ENCODE results near the gene SLC38A11.
"Not testable (repeated sequence)": the region's sequence is repeated elsewhere in the genome, so short reads cannot be mapped to it uniquely, and the experiment has no call there.

SLC38A11 gene

GRCh38 chr2:164979113-164979512, 23.8 kb upstream of the SLC38A11 start:
- Mint-ChIP-seq H3K27ac (no peak overlapping the region), H3K36me3 (no peaks in the 10 kb centered on the region), H3K4me3 (no peak overlapping the region), H3K9me3 (no peaks in the 10 kb centered on the region), H3K4me1 (no peaks in the 10 kb centered on the region), H3K27me3 (no peaks in the 10 kb centered on the region)

DNA sequence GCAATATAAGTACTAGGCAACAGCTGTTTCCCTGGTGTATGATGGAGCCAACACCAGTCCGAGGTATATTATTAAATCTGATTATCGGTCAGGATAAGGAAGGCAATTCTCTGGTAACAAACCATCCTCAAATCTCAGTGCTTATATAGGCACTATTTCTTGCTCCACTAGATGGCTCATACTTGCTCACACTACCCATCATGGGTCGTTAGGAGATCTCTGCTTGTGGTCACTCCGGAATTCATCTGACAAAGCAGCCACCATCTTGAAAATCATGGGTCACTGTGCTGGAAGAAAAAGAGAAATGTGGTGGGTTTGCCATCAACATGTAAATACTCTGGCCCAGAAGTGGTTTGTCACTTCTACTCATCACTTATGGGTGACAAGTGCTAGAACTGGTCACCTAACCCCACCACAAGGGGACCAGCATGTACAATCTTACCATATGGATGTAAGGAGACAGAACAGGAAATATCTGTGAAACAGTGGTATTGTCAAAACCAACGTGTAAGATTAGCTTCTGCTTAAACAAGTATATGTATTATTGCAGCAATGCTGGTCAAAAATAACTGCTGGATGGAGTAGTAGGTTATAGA, 21.6 kb upstream of the SLC38A11 start:
- H3K4me1 Mint-ChIP-seq, H3K36me3 Mint-ChIP-seq, H3K27ac Mint-ChIP-seq, H3K4me3 Mint-ChIP-seq, H3K9me3 Mint-ChIP-seq, H3K27me3 Mint-ChIP-seq: not testable (repeated sequence)

DNA sequence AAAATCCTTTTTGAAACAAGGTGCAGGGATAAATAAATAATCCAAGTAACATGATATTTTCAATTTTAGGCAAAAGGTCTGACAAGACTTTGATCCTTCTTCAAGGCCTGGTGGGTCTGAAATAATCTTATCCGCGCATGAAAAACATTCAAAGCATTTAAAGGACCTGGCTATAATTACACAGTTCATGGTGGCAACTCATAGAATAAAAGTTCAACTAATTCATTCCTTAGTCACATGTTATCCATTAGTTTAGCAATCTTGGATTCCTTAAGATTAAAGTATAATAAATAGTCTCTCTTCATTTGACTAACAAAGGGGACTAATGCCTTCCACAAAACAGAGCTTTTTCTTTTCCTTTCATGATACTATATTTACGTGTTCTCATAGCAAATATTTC, 21.0 kb upstream of the SLC38A11 start:
- H3K4me3 Mint-ChIP-seq, result no peak overlapping the region
- no peaks in the 10 kb centered on the region for H3K27me3 Mint-ChIP-seq
- no peaks in the 10 kb centered on the region for H3K4me1 Mint-ChIP-seq
- no peaks in the 10 kb centered on the region for H3K9me3 Mint-ChIP-seq
- H3K27ac Mint-ChIP-seq, result no peak overlapping the region
- H3K36me3 Mint-ChIP-seq, result no peaks in the 10 kb centered on the region

GRCh38 chr2:164975891-164976290, 20.6 kb upstream of the SLC38A11 start:
- Mint-ChIP-seq H3K27ac (no peak overlapping the region), H3K27me3 (no peaks in the 10 kb centered on the region), H3K4me3 (no peak overlapping the region), H3K36me3 (no peaks in the 10 kb centered on the region), H3K9me3 (no peaks in the 10 kb centered on the region), H3K4me1 (no peaks in the 10 kb centered on the region)

DNA sequence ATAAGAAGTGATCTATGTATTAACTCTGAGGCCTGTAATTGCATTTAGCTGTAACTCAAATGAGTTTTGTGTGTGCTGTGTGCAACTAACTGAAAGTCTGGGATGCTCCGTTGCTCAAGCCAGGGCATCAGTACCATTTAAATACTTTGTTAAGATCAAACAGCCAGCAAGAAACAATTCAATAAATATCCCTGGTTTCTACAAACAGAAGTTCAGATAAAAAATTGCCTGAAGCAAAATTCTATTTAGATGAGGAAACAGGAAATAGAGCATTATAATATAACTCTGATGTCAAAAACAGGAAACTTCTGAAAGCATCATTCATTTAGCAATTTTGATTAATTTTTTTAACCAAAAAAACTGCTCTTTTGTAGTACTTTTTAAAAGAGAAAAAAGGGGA, 18.9 kb upstream of the SLC38A11 start:
- Mint-ChIP-seq H3K9me3 (no peaks in the 10 kb centered on the region), H3K4me3 (no peak overlapping the region), H3K36me3 (no peaks in the 10 kb centered on the region), H3K4me1 (no peaks in the 10 kb centered on the region), H3K27me3 (no peaks in the 10 kb centered on the region), H3K27ac (no peak overlapping the region)

DNA sequence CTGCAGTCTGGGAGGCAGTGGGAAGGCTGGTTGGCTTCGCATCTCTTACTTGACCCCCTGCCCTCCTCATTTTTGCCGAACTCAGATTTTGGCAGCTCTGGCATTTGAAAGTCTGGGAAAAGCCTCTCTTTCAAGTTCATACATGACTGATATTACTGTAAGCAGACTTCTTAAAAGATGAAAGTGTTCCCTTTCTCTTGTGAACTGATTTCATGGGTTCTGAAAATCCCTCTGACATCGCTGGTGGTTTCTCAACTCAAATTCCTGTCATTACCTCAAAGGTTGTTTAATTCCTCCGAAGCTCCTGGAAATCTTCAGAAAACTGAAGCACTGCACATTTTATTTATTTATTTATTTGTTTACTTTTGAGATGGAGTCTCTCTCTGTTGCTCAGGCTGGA, 16.9 kb upstream of the SLC38A11 start:
- H3K27ac Mint-ChIP-seq, result no peak overlapping the region
- H3K4me1 Mint-ChIP-seq, result no peaks in the 10 kb centered on the region
- no peaks in the 10 kb centered on the region for H3K27me3 Mint-ChIP-seq
- H3K9me3 Mint-ChIP-seq, result no peaks in the 10 kb centered on the region
- H3K36me3 Mint-ChIP-seq, result no peaks in the 10 kb centered on the region
- no peak overlapping the region for H3K4me3 Mint-ChIP-seq

DNA sequence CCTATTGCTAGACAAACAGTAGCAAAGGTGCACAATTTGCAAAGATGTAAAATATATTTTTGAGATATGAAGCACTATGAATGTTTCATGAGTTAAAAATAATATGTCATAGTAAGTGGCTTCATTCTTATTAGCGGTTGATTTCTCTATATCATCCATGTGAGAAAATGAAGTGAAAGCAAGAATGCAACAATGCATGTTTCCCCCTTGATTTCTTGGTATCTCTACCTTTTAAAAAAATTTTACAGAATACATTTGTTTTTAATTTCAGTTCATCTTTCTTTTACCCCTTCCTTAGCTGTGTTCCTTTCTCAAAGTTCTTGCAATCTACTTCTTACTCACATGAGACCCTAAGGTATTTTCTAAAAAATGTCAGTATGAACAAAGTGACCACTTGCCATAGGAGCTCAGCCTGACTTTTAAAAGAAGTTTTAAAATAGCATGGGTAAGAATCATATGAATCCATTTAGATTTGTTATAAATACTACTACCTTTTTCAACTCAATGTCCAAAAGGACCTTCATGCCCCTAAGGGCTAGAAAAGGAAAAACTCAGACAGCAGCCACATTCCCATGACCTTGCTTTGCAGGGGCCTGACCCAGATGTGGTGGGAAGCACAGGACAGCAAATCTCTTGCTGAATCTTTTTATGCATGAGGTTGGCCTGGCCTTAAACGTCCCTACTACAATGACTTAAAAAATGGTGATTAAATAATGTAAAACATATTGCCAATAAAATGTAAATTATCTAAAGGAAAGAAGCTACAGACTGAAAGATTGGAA, 14.8 kb upstream of the SLC38A11 start:
- Mint-ChIP-seq H3K9me3 (no peaks in the 10 kb centered on the region), H3K4me1 (no peaks in the 10 kb centered on the region), H3K4me3 (no peak overlapping the region), H3K27ac (no peak overlapping the region), H3K36me3 (no peaks in the 10 kb centered on the region), H3K27me3 (no peaks in the 10 kb centered on the region)

DNA sequence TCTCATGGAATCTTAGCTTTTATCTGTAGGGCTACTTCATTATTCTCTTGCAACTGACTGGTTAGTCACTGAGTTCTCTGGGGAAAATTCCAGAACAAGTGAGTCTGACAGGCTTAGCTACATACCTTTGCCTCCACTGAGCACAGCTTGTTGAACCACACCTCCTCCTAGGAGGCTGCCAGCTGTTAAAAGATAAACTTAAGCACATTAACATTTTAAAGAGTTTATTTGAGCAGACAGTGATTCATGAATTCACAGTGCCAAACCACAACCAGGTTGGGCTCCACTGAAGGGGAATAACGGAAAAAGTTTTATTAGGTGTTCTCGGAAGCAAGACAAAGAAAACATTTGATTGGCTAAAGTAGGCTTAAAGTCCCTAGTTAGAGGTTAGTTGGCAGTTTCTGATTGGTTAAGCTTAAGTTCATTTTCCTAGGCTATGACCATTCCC, 12.5 kb upstream of the SLC38A11 start:
- Mint-ChIP-seq H3K4me3 (no peak overlapping the region), H3K4me1 (no peaks in the 10 kb centered on the region), H3K36me3 (no peaks in the 10 kb centered on the region), H3K27ac (no peak overlapping the region), H3K9me3 (no peaks in the 10 kb centered on the region), H3K27me3 (no peaks in the 10 kb centered on the region)

DNA sequence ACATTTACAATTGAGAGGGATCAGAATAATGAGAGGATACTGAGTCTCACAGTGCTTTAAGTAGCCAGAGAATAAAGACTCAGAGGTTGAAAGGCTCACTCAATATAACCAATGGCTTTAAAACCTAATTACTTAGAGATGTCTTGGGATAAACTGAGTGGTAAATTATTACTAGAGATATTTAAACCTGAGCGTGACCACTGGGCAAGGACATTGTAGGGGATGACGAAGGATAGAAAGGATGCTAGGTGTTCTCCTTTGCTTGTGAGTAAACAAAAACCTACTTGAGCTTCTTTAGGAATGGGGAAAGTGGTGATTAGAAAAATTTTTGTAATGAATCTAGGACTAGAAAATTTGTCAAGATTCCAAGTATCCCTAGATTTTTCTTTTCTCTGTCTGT, 12.0 kb upstream of the SLC38A11 start:
- Mint-ChIP-seq H3K4me1 (no peaks in the 10 kb centered on the region), H3K4me3 (no peak overlapping the region), H3K36me3 (no peaks in the 10 kb centered on the region), H3K27me3 (no peaks in the 10 kb centered on the region), H3K27ac (no peak overlapping the region), H3K9me3 (no peaks in the 10 kb centered on the region)

DNA sequence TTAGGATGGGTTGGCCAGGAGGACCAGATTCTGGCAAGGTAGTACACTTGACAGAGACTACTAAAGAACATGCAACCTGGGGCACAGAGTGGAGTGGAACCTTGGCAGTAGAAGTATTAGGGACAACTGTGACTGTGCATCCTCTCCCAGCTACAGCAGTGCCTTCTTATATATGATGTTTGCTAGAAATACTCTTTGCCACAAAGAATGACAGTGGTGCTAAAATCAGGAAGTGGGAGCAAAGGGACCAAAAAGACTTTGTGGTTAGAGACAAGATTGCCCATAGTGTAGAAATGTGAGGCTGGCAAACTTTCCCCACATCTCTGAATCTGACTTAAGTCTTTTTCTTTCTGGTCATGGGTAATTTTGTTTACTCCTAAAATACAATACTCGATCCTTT, 9.4 kb upstream of the SLC38A11 start:
- Mint-ChIP-seq H3K4me3 (no peak overlapping the region), H3K9me3 (no peaks in the 10 kb centered on the region), H3K27ac (no peak overlapping the region), H3K27me3 (no peaks in the 10 kb centered on the region), H3K4me1 (no peaks in the 10 kb centered on the region), H3K36me3 (no peaks in the 10 kb centered on the region)

GRCh38 chr2:164960159-164960558, 4.8 kb upstream of the SLC38A11 start:
- no peaks in the 10 kb centered on the region for H3K4me1 Mint-ChIP-seq
- H3K27me3 Mint-ChIP-seq, result peaks cover 9% of the 10 kb centered on the region
- H3K4me3 Mint-ChIP-seq, result no peak overlapping the region
- H3K9me3 Mint-ChIP-seq, result no peaks in the 10 kb centered on the region
- no peak overlapping the region for H3K27ac Mint-ChIP-seq
- no peaks in the 10 kb centered on the region for H3K36me3 Mint-ChIP-seq

GRCh38 chr2:164954186-164954585, 1.1 kb downstream of the SLC38A11 start:
- no peak overlapping the region for H3K27ac Mint-ChIP-seq
- no peaks in the 10 kb centered on the region for H3K9me3 Mint-ChIP-seq
- H3K36me3 Mint-ChIP-seq, result no peaks in the 10 kb centered on the region
- H3K27me3 Mint-ChIP-seq, result peaks cover 23% of the 10 kb centered on the region
- H3K4me1 Mint-ChIP-seq, result no peaks in the 10 kb centered on the region
- H3K4me3 Mint-ChIP-seq, result no peak overlapping the region

- H3K27ac Mint-ChIP-seq, result no peak overlapping the region
- H3K4me1 Mint-ChIP-seq, result no peaks in the 10 kb centered on the region
- H3K9me3 Mint-ChIP-seq, result no peaks in the 10 kb centered on the region
- H3K27me3 Mint-ChIP-seq, result peaks cover 23% of the 10 kb centered on the region
- no peaks in the 10 kb centered on the region for H3K36me3 Mint-ChIP-seq
- H3K4me3 Mint-ChIP-seq, result no peak overlapping the region
These were observed 2.0 kb downstream of the SLC38A11 start for GRCh38 chr2:164953279-164953678.

GRCh38 chr2:164952057-164952702, 3.1 kb downstream of the SLC38A11 start:
- H3K9me3 Mint-ChIP-seq, result no peaks in the 10 kb centered on the region
- no peaks in the 10 kb centered on the region for H3K4me1 Mint-ChIP-seq
- no peak overlapping the region for H3K27ac Mint-ChIP-seq
- H3K36me3 Mint-ChIP-seq, result no peaks in the 10 kb centered on the region
- H3K4me3 Mint-ChIP-seq, result no peak overlapping the region
- H3K27me3 Mint-ChIP-seq, result peaks cover 23% of the 10 kb centered on the region

DNA sequence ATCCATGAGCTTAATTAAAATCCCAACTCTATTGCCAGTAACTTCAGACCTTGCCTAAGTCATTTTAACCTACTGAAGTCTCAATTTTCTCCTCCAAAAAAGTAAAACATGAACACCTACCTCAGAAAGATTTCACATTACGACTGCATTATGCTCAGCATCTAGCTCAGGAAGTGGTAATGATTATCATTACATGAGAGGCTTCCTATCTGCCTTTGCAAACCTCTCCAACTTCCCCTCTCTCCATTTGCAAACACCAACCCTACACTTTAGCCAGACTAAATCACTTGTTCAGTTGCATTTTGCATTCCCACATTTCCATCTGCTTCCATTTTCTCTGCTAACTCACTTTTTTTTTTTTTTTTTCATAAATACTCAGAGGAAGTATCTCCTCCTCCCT, 6.8 kb downstream of the SLC38A11 start:
- no peak overlapping the region for H3K27ac Mint-ChIP-seq
- H3K36me3 Mint-ChIP-seq, result no peaks in the 10 kb centered on the region

DNA sequence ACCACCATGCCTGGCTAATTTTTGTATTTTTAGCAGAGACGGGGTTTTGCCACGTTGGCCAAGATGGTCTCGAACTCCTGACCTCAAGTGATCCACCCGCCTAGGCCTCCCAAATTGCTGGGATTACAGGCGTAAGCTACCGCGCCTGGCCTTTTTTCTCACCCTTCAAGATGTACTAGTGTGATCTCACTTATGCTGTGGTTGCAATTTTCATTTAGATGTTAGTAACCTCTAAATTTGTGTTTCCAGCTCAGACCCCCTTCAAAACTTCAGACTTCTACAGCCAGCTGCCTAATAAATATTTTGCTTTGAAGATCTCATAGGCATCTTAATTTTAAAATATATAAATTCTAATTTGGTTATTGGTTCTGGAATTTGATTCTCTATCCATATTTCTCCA, 8.0 kb downstream of the SLC38A11 start:
- Mint-ChIP-seq H3K4me1 (no peaks in the 10 kb centered on the region), H3K4me3 (no peak overlapping the region), H3K27me3 (peaks cover 6% of the 10 kb centered on the region), H3K36me3 (no peaks in the 10 kb centered on the region), H3K27ac (no peak overlapping the region), H3K9me3 (no peaks in the 10 kb centered on the region)

More for the DNA sequence above, 6.8 kb downstream of the SLC38A11 start:
- H3K27me3 Mint-ChIP-seq, result peaks cover 9% of the 10 kb centered on the region
- H3K4me1 Mint-ChIP-seq, result no peaks in the 10 kb centered on the region
- H3K4me3 Mint-ChIP-seq, result no peak overlapping the region
- H3K9me3 Mint-ChIP-seq, result no peaks in the 10 kb centered on the region

All from activated naive CD4-positive, alpha-beta T cell treated with anti-CD3 and anti-CD28 coated beads, Interleukin-2, amount 50 U/mL, for 24 hours (primary cell).